HEK293T (cell line): ENCODE measurements around the gene MEIOC.
"Not testable (repeated sequence)": the region's sequence is repeated elsewhere in the genome, so short reads cannot be mapped to it uniquely, and the experiment has no call there.

Experiments
- CTCF ChIA-PET: fragments of 350-600 bp; formaldehyde crosslinking; extraction: SDS; loops from one replicate; lab custom pipeline; 2021; ENCODE audit warnings: antibody characterized with exemption, inconsistent platforms; lab: Yijun Ruan, JAX
- POLR2A ChIA-PET: fragments of 350-600 bp; formaldehyde crosslinking; extraction: SDS; loops from one replicate; lab custom pipeline; 2020; ENCODE audit warnings: antibody characterized with exemption, inconsistent platforms; lab: Yijun Ruan, JAX
- DNase-seq: peaks from one replicate; pipeline ENCODE4 v3.0.0; 2012; ENCODE audit warnings: mixed read lengths; ENCODE audit errors: extremely low spot score
- ARNT ChIP-seq: fragments of 450-650 bp; IDR thresholded peaks from 2 replicates; pipeline ENCODE4 v1.6.1; 2017; ENCODE audit warnings: mild to moderate bottlenecking
- BHLHE40 ChIP-seq: fragments of 450-650 bp; IDR thresholded peaks from 2 replicates; pipeline ENCODE4 v1.6.1; 2016; ENCODE audit warnings: mild to moderate bottlenecking, moderate library complexity, borderline replicate concordance
- CTBP1 ChIP-seq: fragments of 450-650 bp; IDR thresholded peaks from 2 replicates; pipeline ENCODE4 v1.6.1; 2016; ENCODE audit warnings: borderline replicate concordance
- ELF4 ChIP-seq: fragments of 450-650 bp; IDR thresholded peaks from 2 replicates; pipeline ENCODE4 v1.6.1; 2017; ENCODE audit warnings: antibody characterized with exemption
- FOXA1 ChIP-seq: fragments of 450-650 bp; IDR thresholded peaks from 2 replicates; pipeline ENCODE4 v1.6.1; 2016; ENCODE audit warnings: mild to moderate bottlenecking
- FOXK2 ChIP-seq: fragments of 450-650 bp; IDR thresholded peaks from 2 replicates; pipeline ENCODE4 v1.6.1; 2016; ENCODE audit warnings: mild to moderate bottlenecking
- FOXM1 ChIP-seq: fragments of 450-650 bp; IDR thresholded peaks from 2 replicates; pipeline ENCODE4 v1.6.1; 2017; ENCODE audit warnings: mild to moderate bottlenecking, borderline replicate concordance
- HDGF ChIP-seq: fragments of 450-650 bp; IDR thresholded peaks from 2 replicates; pipeline ENCODE4 v1.6.1; 2017; ENCODE audit warnings: antibody characterized with exemption, borderline replicate concordance
- L3MBTL2 ChIP-seq: fragments of 450-650 bp; conservative IDR thresholded peaks from 2 replicates; pipeline ENCODE4 v1.6.1; 2016; ENCODE audit warnings: mild to moderate bottlenecking
- LEF1 ChIP-seq: fragments of 450-650 bp; IDR thresholded peaks from 2 replicates; pipeline ENCODE4 v1.6.1; 2017; ENCODE audit warnings: mild to moderate bottlenecking, borderline replicate concordance
- NFRKB ChIP-seq: fragments of 450-650 bp; IDR thresholded peaks from 2 replicates; pipeline ENCODE4 v1.6.1; 2016; ENCODE audit warnings: mild to moderate bottlenecking, moderate library complexity
- PKNOX1 ChIP-seq: fragments of 450-650 bp; IDR thresholded peaks from 2 replicates; pipeline ENCODE4 v1.6.1; 2016
- SP1 ChIP-seq: fragments of 450-650 bp; IDR thresholded peaks from 2 replicates; pipeline ENCODE4 v1.6.1; 2017
- SUZ12 ChIP-seq: fragments of 450-650 bp; IDR thresholded peaks from 2 replicates; pipeline ENCODE4 v1.6.1; 2016; ENCODE audit warnings: mild to moderate bottlenecking
- TARDBP ChIP-seq: fragments of 450-650 bp; IDR thresholded peaks from 2 replicates; pipeline ENCODE4 v1.6.1; 2016
- ZNF384 ChIP-seq: fragments of 450-650 bp; IDR thresholded peaks from 2 replicates; pipeline ENCODE4 v1.6.1; 2016

The MEIOC gene

GRCh38 chr17:44629314-44629713 lies 27.0 kb upstream of the MEIOC start:
- TF ChIP-seq SUZ12 = no peak
- no peak for TF ChIP-seq LEF1
- no peak for TF ChIP-seq BHLHE40
- TF ChIP-seq HDGF = no peak
- no peak for TF ChIP-seq ZNF384
- TF ChIP-seq FOXA1 = no peak
- TF ChIP-seq PKNOX1 = no peak
- no peak for TF ChIP-seq SP1
- no peak for TF ChIP-seq ARNT
- CTCF ChIA-PET = interaction anchor here (0.6 to 0.7 kb wide), 2 partner anchors 9 to 108 kb away, joined by 3 to 4 read pairs; no protein-coding TSS in a partner anchor
- DNase-seq = no peak
- POLR2A ChIA-PET = no interaction called here

- CTCF ChIA-PET = no interaction called here
Measured at GRCh38 chr17:44630703-44631102, 25.6 kb upstream of the MEIOC start.

GRCh38 chr17:44633998-44634397 lies 22.3 kb upstream of the MEIOC start:
- no peak for TF ChIP-seq ARNT
- no peak for TF ChIP-seq SUZ12
- no peak for TF ChIP-seq LEF1
- TF ChIP-seq SP1 = no peak
- no peak for TF ChIP-seq HDGF
- no peak for TF ChIP-seq TARDBP
- TF ChIP-seq FOXK2 = no peak
- TF ChIP-seq CTBP1 = no peak
- TF ChIP-seq BHLHE40 = no peak
- no peak for TF ChIP-seq FOXA1
- no peak for TF ChIP-seq PKNOX1
- TF ChIP-seq ZNF384 = no peak
- TF ChIP-seq ELF4 = no peak
- TF ChIP-seq NFRKB = no peak
- no peak for TF ChIP-seq FOXM1
- TF ChIP-seq L3MBTL2 = no peak
- POLR2A ChIA-PET = no interaction called here
- no peak for DNase-seq
- CTCF ChIA-PET = interaction anchor here (0.6 to 1.8 kb wide), 2 partner anchors 101 to 164 kb away, joined by 3 to 6 read pairs; no protein-coding TSS in a partner anchor

More at GRCh38 chr17:44630703-44631102, 25.6 kb upstream of the MEIOC start:
- DNase-seq = no peak
- TF ChIP-seq HDGF (no peak), FOXK2 (no peak), NFRKB (no peak), PKNOX1 (no peak), BHLHE40 (no peak), FOXA1 (no peak), SUZ12 (no peak)
- POLR2A ChIA-PET = interaction anchor here (1.3 kb wide), 1 partner anchor 97 kb away, joined by 4 read pairs; no protein-coding TSS in a partner anchor

- DNase-seq, POLR2A ChIA-PET: not testable (repeated sequence)
- CTCF ChIA-PET = interaction anchor here (1.8 kb wide), 1 partner anchor 101 kb away, joined by 6 read pairs; no protein-coding TSS in a partner anchor
Measured at GRCh38 chr17:44634401-44634800, 21.9 kb upstream of the MEIOC start.

GRCh38 chr17:44636562-44636961 lies 19.7 kb upstream of the MEIOC start:
- POLR2A ChIA-PET = interaction anchor here (1.2 kb wide), 1 partner anchor 103 kb away, joined by 6 read pairs; no protein-coding TSS in a partner anchor
- CTCF ChIA-PET = interaction anchor here (1.0 to 1.5 kb wide), 2 partner anchors 101 to 103 kb away, joined by 4 to 32 read pairs; no protein-coding TSS in a partner anchor
- DNase-seq = no peak
- TF ChIP-seq FOXK2 (no peak), LEF1 (no peak), PKNOX1 (no peak), NFRKB (no peak), HDGF (no peak), FOXM1 (no peak), FOXA1 (no peak), SUZ12 (no peak), L3MBTL2 (no peak), ELF4 (no peak), CTBP1 (no peak), TARDBP (no peak), ZNF384 (no peak), ARNT (no peak)

GRCh38 chr17:44637066-44637465 lies 19.2 kb upstream of the MEIOC start:
- DNase-seq = no peak

More at GRCh38 chr17:44637066-44637465, 19.2 kb upstream of the MEIOC start:
- TF ChIP-seq ARNT (no peak), FOXA1 (no peak), FOXM1 (no peak), FOXK2 (no peak), ELF4 (no peak), BHLHE40 (no peak), LEF1 (no peak), SP1 (no peak), CTBP1 (no peak), HDGF (no peak), SUZ12 (no peak), TARDBP (no peak), L3MBTL2 (no peak), PKNOX1 (no peak), ZNF384 (no peak), NFRKB (no peak)
- ChIA-PET POLR2A (interaction anchor here (1.2 kb wide), 1 partner anchor 103 kb away, joined by 6 read pairs; no protein-coding TSS in a partner anchor), CTCF (interaction anchor here (1.0 to 1.5 kb wide), 4 partner anchors 17 to 104 kb away, joined by 4 to 32 read pairs (median 4); no protein-coding TSS in a partner anchor)
